Retinal pigment epithelial cell (primary cell): ENCODE data around the gene WNK1.

Experiments
- DNase-seq: peaks from one replicate; pipeline ENCODE4 v3.0.0-alpha.2; 2010; ENCODE audit warnings: low read depth
- H3K4me3 ChIP-seq: 2 replicates; pipeline ENCODE4 v1.5.1; 2011; ENCODE audit warnings: mild to moderate bottlenecking, low read length, control low read depth, moderate library complexity
- TF ChIP-seq, protein P1 (sequence below): conservative IDR thresholded peaks from 2 replicates; pipeline ENCODE4 v1.5.1; 2011; ENCODE audit warnings: low read depth, low read length, control low read depth, inconsistent platforms

WNK1 gene

DNA sequence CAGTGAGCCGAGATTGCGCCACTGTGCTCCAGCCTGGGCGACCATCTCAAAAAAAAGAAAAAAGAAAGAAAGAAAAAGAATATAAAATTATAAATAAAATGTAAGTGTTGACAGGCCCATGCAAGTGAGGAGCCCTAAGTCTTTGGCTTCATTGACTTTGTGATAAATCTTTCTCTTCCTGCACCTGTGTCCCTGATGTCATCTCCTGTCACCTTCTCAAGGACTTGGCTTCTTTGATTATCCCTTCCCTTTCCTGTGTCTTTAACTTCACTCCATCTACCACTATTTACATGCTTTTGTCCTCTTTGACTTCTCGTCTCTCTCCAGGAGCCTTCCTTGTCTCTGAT lies 33.6 kb upstream of the WNK1 start:
- H3K4me3 ChIP-seq: no peak overlapping the region
- TF ChIP-seq, protein P1, sequence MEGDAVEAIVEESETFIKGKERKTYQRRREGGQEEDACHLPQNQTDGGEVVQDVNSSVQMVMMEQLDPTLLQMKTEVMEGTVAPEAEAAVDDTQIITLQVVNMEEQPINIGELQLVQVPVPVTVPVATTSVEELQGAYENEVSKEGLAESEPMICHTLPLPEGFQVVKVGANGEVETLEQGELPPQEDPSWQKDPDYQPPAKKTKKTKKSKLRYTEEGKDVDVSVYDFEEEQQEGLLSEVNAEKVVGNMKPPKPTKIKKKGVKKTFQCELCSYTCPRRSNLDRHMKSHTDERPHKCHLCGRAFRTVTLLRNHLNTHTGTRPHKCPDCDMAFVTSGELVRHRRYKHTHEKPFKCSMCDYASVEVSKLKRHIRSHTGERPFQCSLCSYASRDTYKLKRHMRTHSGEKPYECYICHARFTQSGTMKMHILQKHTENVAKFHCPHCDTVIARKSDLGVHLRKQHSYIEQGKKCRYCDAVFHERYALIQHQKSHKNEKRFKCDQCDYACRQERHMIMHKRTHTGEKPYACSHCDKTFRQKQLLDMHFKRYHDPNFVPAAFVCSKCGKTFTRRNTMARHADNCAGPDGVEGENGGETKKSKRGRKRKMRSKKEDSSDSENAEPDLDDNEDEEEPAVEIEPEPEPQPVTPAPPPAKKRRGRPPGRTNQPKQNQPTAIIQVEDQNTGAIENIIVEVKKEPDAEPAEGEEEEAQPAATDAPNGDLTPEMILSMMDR: no peak
- no peak for DNase-seq

- DNase-seq: no peak
- no peak overlapping the region for H3K4me3 ChIP-seq
- TF ChIP-seq, protein P1: no peak
Observed at GRCh38 chr12:720231-720941, 32.0 kb upstream of the WNK1 start.

DNA sequence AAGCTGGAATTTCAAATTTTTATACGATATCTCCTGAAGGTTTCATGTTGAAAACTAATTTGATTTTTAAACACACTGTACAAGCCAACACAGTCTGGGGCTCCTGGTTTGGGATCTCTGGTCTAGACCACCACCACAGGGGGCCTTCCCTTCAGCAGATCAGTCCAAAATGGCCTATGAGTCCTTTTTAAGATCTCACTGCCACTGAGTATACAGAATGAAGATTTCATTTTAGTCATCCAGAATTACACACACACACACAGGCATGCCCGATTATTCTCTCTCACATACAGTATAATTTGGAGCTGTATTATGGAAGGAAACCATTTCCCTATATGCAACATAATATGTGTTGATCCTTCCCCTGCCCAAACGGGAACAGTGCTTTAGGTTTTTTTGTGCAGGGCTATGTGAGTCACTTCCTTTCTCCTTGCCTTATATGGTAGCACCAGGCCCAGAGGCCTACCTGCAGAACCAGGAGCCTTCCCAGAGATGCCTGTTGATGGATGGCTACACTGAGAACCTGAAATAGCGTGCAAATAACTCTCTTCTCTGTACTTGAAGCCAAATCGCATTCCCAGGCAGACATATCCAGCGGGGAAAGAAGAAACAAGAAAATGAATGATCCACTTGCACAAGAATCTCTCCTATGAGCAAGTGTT lies 28.1 kb upstream of the WNK1 start:
- no peak for DNase-seq
- TF ChIP-seq, protein P1: no peak
- H3K4me3 ChIP-seq: no peak overlapping the region

DNA sequence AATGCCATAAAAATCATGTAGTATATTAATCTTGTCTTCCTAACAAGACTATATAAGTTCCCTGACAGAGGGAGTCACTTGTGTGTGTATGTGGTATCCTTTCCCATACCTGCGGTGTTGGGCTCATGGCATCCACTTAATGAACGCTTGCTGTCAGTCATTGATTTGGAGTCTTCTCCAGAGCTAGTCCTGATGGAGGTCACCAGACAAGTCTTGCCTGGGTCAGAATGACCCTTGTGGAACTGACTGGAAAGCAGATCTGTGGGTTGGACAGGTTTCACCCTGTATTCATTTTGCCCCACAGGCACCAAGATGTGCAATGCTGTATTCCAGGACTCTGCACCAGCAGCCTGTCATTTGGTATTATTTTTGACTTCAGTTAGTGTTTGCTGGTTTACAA lies 27.3 kb upstream of the WNK1 start:
- no peak for DNase-seq
- H3K4me3 ChIP-seq: no peak overlapping the region
- TF ChIP-seq, protein P1: no peak

GRCh38 chr12:726281-727140 lies 25.9 kb upstream of the WNK1 start:
- DNase-seq: no peak
- TF ChIP-seq, protein P1: no peak
- H3K4me3 ChIP-seq: no peak overlapping the region

DNA sequence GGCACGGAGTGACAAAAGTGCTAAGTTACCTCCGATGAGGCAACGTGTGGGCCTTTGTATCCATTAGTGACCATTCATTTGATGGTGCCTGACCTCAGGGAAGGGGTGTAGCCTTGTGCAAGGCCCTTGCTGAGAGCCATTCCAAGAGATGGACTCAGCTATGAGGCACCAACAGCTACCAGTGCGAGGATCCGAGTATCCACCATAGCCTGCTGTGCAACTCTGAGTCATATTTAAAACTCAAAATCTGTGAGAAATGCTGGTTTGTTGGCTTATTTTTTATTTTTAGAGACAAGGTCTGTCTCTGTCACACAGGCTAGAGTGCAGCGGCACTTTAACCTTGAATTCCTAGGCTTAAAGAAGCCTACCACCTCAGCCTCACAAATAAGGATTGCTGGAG lies 25.1 kb upstream of the WNK1 start:
- no peak for DNase-seq
- TF ChIP-seq, protein P1: no peak
- no peak overlapping the region for H3K4me3 ChIP-seq
